Measurements from ENCODE around the gene RIPK3.
A peak's percentile ranks its signal among the peaks of the same experiment; 100 is the strongest.
"Not testable (repeated sequence)": the region's sequence is repeated elsewhere in the genome, so short reads cannot be mapped to it uniquely, and the experiment has no call there.

RIPK3 gene

DNA sequence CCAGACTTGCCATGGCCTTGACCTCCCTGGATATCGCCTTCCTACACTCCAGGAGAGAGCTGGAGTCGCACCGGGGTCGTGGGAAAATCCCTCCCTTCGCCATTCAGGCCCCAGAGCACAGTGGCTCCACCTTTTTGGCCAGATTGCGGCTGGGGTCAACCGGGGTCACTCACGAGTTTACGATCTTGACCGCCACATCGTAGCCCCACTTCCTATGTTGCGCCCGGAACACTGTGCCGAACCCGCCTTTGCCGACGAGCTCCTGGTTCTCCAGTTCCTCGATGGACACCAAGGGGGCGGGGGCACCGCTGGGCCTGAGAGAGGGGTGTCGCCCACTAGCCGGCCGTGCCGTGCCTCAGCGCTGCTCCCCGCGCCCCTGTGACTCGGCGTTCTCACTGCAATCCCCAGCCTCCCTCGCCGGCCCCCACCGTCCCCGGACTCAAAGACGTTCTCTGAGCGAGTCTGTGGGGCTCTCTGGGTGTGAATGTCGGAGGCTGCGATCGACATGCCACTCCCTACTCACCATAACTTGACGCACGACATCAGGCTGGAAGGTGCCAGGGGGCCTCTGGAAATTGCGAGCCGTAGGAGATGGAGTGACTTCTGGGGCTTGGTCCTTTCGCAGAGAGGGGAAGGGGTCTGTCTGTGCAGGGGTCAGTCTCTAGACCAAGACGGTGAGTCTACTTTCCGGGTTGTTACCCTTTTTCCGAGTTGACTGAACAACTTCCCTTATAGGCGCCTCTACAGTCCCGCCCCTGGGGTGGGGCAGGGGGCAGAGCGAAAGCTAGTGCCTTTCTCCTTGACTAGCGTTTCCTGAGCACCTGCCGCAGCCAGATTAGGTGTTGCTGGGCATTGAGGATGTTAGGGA lies at the start of gene RIPK3:
Gene RIPK3 (minus strand): TSS at position 708 of the 868 bp plus-strand sequence. CDS start 165 bp downstream, at position 543.
- DNase-seq (ENCODE audit: low read depth) = peak; percentile 48

GRCh38 chr14:24389226-24389848 lies 49.5 kb upstream of the RIPK3 start:
- DNase-seq (ENCODE audit: low read depth) = no peak

- DNase-seq (ENCODE audit: low read depth) = no peak
These were observed 48.8 kb upstream of the RIPK3 start for GRCh38 chr14:24388474-24389179.

DNA sequence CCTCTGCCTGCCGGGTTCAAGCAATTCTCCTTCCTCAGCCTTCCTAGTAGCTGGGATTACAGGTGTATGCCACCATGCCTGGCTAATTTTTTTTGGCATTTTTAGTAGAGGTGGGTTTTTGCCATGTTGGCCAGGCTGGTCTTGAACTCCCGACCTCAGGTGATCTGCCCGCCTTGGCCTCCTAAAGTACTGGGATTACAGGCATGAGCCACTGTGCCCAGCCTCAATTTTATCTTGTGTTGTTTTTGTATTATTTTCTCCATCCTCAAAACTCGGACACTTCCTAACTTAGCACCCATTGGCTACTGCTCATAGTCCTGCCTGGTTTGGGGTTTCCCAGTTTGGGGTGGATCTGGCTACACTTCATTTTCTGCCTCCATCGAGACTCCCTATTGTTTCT lies 47.8 kb upstream of the RIPK3 start:
- DNase-seq (ENCODE audit: low read depth) = not testable (repeated sequence)

GRCh38 chr14:24387009-24387345 lies 47.2 kb upstream of the RIPK3 start:
- no peak for DNase-seq (ENCODE audit: low read depth)

DNA sequence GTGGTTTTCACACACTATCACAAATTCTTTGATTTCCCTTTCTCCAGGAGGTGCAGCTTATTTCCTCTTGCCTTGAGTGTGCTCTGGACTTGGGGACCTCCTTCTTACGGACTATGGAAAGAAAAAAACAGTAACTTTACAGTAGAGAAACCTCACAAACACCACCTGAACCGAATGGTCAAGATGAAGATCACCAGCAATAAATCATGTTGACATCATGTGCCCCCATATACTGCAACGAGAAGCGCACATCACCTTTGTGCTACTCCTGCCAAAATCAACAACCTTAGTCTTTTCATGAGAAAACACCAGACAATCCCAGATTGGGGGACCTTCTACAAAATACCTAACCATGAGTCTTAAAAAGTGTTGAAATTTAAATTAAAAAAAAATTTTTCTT lies 45.7 kb upstream of the RIPK3 start:
- DNase-seq (ENCODE audit: low read depth) = no peak

GRCh38 chr14:24384169-24384568 lies 44.4 kb upstream of the RIPK3 start:
- no peak for DNase-seq (ENCODE audit: low read depth)

- no peak for DNase-seq (ENCODE audit: low read depth)
These were observed 42.2 kb upstream of the RIPK3 start for GRCh38 chr14:24382064-24382371.

DNA sequence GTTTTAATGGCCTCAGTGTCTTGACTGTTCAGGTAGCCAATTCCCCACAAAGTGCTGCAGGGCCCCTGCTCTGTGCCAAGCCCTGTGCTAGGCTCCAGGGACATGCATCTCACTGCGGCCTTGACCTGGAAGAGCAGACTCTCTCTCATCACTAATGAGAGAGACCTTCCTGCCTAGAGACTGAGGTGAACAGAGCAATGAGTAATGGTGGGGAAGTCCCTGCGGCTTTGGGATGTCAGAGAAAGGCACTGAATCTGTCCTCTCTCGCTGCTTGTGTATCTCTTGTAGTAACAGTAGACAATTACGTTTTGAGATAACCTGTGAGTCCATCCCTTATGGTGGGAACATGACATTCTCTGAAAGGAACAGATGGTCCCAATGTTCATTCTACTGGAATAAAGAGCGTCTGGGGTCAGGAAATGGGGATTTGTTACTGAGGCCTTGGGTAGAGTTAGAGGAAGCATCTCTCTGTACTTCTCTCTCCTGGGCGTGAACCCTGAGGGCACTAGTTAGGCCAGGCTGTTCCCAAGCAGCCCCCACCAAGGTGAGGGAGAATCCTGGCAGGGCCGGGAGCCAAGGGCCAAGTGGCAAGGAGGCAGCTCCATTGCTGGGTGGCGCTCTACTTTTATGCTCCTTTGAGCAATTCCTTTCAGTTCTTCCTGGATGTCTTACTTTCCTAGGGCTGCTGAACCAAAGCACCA lies 41.7 kb upstream of the RIPK3 start:
- DNase-seq (ENCODE audit: low read depth) = no peak

GRCh38 chr14:24379907-24380730 lies 40.3 kb upstream of the RIPK3 start:
- no peak for DNase-seq (ENCODE audit: low read depth)

DNA sequence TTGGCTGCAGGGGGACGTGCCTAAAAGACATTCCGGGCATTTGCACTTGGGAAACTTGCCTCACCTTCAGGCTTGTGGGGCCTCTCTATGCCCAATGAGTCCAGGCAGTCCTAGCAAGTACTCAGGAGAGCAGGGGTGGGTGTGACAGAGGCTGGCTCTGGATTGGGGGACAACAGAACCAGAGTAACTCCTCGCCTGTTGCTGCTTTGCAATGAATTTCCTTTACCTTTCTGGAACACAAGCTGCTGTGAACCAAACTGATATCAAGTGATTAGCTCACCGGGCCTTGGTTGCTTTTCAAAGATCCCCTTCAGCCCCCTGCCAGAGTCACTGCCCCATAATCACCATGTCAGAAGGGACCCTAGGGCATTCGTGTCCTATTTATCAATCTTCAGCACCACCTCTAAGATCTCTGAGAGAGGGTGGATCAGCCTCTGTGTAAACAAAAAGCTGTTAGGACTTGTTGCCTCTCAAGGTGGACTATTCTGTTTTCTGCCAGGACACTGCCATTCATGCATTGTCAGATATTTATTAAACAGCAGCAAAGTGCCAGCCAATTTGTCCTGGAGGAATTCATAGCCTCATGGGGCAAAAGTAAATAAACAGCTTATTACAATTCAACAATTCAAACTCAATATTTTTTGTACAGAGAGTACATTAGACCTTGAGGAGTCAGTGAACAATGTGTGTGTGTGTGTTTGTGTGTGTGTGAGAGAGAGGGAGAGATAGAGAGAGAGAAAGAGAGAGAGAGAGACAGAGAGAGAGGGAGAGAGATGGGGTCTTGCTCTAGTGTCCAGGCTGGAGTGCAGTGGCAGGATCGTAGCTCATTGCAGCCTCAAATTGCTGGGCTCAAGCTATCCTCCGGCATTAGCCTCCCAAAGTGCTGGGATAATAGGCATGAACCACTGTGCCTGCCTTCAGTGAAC lies 39.5 kb upstream of the RIPK3 start:
- no peak for DNase-seq (ENCODE audit: low read depth)

- no peak for DNase-seq (ENCODE audit: low read depth)
These were observed 38.5 kb upstream of the RIPK3 start for GRCh38 chr14:24378327-24378726.

GRCh38 chr14:24377657-24378056 lies 37.9 kb upstream of the RIPK3 start:
- no peak for DNase-seq (ENCODE audit: low read depth)

DNA sequence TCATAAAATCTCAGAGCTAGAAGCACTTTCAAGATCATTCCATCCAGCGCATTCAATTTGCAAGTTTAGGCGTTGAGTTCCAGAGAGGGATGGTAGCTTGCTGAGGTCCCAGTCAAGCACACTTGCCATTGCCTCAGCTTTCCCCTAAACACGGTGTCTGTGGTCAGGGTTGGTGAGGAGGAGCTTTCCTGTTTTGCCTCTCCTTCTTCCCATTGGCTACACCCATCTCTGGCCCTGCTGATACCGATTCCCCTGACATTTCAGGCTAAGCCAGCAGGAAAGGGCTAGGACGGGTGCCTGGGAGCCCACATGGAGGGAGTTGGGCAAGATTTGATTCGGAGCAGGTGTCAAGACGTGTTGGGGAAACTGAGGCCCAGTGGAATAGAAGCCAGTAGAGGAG lies 37.3 kb upstream of the RIPK3 start:
- DNase-seq (ENCODE audit: low read depth) = no peak

GRCh38 chr14:24376448-24377070 lies 36.8 kb upstream of the RIPK3 start:
- no peak for DNase-seq (ENCODE audit: low read depth)

- no peak for DNase-seq (ENCODE audit: low read depth)
These were observed 33.1 kb upstream of the RIPK3 start for GRCh38 chr14:24372701-24373416.

GRCh38 chr14:24371605-24372004 lies 31.8 kb upstream of the RIPK3 start:
- DNase-seq (ENCODE audit: low read depth) = not testable (repeated sequence)

DNA sequence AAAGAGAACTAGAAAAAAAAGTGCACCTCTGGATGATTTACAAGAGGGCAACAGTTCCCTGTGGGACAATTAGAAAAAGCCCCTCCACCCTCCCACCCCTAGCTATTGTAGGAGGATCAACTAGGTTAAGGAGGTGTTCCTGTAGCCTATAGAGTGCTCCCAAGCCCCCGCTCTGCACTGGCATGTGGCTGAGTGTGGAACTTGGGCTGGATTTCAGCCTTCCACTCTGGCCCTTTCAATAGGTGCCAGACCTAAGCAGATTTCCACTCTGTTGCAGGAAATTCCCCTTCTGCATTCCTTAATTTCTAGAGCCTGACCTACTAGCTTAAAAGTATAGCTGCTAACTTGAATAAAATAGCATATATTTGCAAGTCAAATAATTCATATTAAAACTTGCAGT lies 31.0 kb upstream of the RIPK3 start:
- DNase-seq (ENCODE audit: low read depth) = no peak

DNA sequence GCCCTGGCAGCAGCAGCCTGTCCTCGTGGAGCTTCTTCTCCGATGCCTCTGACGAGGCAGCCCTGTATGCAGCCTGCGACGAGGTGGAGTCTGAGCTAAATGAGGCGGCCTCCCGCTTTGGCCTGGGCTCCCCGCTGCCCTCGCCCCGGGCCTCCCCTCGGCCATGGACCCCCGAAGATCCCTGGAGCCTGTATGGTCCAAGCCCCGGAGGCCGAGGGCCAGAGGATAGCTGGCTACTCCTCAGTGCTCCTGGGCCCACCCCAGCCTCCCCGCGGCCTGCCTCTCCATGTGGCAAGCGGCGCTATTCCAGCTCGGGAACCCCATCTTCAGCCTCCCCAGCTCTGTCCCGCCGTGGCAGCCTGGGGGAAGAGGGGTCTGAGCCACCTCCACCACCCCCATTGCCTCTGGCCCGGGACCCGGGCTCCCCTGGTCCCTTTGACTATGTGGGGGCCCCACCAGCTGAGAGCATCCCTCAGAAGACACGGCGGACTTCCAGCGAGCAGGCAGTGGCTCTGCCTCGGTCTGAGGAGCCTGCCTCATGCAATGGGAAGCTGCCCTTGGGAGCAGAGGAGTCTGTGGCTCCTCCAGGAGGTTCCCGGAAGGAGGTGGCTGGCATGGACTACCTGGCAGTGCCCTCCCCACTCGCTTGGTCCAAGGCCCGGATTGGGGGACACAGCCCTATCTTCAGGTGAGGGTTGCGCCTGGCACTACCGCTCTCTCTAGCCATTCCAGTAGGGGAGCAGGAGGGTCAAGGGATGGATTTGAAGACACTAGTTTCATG lies 30.3 kb upstream of the RIPK3 start:
- DNase-seq (ENCODE audit: low read depth) = no peak
